T-helper 2 cell treated with Interferon-gamma antibody and Interleukin-4, amounts not matched to agents 100 ng/mL and 5 ng/mL, for 36 hours (primary cell): ENCODE measurements around the gene TENM3. TPM values are rescaled to one million over a fixed set of nuclear protein-coding genes. Genes with fewer than 3 reads are reported as not detected.
"Not testable (repeated sequence)": the region's sequence is repeated elsewhere in the genome, so short reads cannot be mapped to it uniquely, and the experiment has no call there.

Experiments used
- intact Hi-C: fragments of 100-400 bp; cut with micrococcal nuclease; formaldehyde crosslinking; loops from one replicate; pipeline ENCODE4 v1.15.1; 2023
- total RNA-seq: library from RNA; stranded (reverse); gene quantifications from 2 replicates; pipeline ENCODE4 v1.2.3, GENCODE V29; 2022

The TENM3 gene
- total RNA-seq, 1 donor from 2014 or later: not detected

GRCh38 chr4:182328505-182328904 lies 85.3 kb downstream of the TENM3 start:
- intact Hi-C loops: no loop called here

GRCh38 chr4:182337366-182337765 lies 94.2 kb downstream of the TENM3 start:
- intact Hi-C loops: no loop called here

GRCh38 chr4:182338063-182338462 lies 94.9 kb downstream of the TENM3 start:
- intact Hi-C loops: no loop called here

GRCh38 chr4:182338746-182339145 lies 95.5 kb downstream of the TENM3 start:
- intact Hi-C loops: no loop called here

- intact Hi-C loops: no loop called here
Measured at GRCh38 chr4:182339221-182339641, 96.0 kb downstream of the TENM3 start.

- intact Hi-C loops: no loop called here
Measured at GRCh38 chr4:182343453-182343852, 100.3 kb downstream of the TENM3 start.

GRCh38 chr4:182344968-182345367 lies 101.8 kb downstream of the TENM3 start:
- intact Hi-C loops: no loop called here

- intact Hi-C loops: no loop called here
Measured at GRCh38 chr4:182346250-182346649, 103.0 kb downstream of the TENM3 start.

- intact Hi-C loops: no loop called here
Measured at GRCh38 chr4:182346675-182347375, 103.6 kb downstream of the TENM3 start.

- intact Hi-C loops: no loop called here
Measured at GRCh38 chr4:182348779-182349326, 105.7 kb downstream of the TENM3 start.

- intact Hi-C loops: no loop called here
Measured at GRCh38 chr4:182350041-182350440, 106.8 kb downstream of the TENM3 start.

- intact Hi-C loops: no loop called here
Measured at GRCh38 chr4:182351485-182351884, 108.3 kb downstream of the TENM3 start.

GRCh38 chr4:182354106-182354505 lies 110.9 kb downstream of the TENM3 start:
- intact Hi-C loops: no loop called here

GRCh38 chr4:182354867-182355266 lies 111.7 kb downstream of the TENM3 start:
- intact Hi-C loops: no loop called here

GRCh38 chr4:182367153-182367552 lies 124.0 kb downstream of the TENM3 start:
- intact Hi-C loops: no loop called here

GRCh38 chr4:182369211-182369610 lies 126.0 kb downstream of the TENM3 start:
- intact Hi-C loops: no loop called here

GRCh38 chr4:182370491-182370890 lies 127.3 kb downstream of the TENM3 start:
- intact Hi-C loops: no loop called here

GRCh38 chr4:182380771-182381181 lies 137.6 kb downstream of the TENM3 start:
- intact Hi-C loops: no loop called here

GRCh38 chr4:182382941-182383340 lies 139.7 kb downstream of the TENM3 start:
- intact Hi-C loops: no loop called here

- intact Hi-C loops: no loop called here
Measured at GRCh38 chr4:182384631-182385091, 141.5 kb downstream of the TENM3 start.

- intact Hi-C loops: no loop called here
Measured at GRCh38 chr4:182385897-182386296, 142.7 kb downstream of the TENM3 start.

GRCh38 chr4:182386576-182386975 lies 143.4 kb downstream of the TENM3 start:
- intact Hi-C loops: not testable (repeated sequence)

GRCh38 chr4:182391111-182391684 lies 148.0 kb downstream of the TENM3 start:
- intact Hi-C loops: no loop called here
